ENCODE measurements around the gene PRKG1.
"Not testable (repeated sequence)": the region's sequence is repeated elsewhere in the genome, so short reads cannot be mapped to it uniquely, and the experiment has no call there.

Gene PRKG1

GRCh38 chr10:51542853-51543252, 468.6 kb downstream of the PRKG1 start:
- no peak for DNase-seq

- DNase-seq: no peak
Measured at GRCh38 chr10:51544933-51545332, 470.6 kb downstream of the PRKG1 start.

- no peak for DNase-seq
Measured at GRCh38 chr10:51547941-51548340, 473.7 kb downstream of the PRKG1 start.

GRCh38 chr10:51552879-51553278, 478.6 kb downstream of the PRKG1 start:
- no peak for DNase-seq

- DNase-seq: no peak
Measured at GRCh38 chr10:51564896-51565510, 490.7 kb downstream of the PRKG1 start.

GRCh38 chr10:51567271-51567670, 493.0 kb downstream of the PRKG1 start:
- DNase-seq: no peak

GRCh38 chr10:51569467-51569866, 495.2 kb downstream of the PRKG1 start:
- no peak for DNase-seq

- no peak for DNase-seq
Measured at GRCh38 chr10:51574248-51575048, 500.2 kb downstream of the PRKG1 start.

GRCh38 chr10:51581196-51581595, 506.9 kb downstream of the PRKG1 start:
- not testable (repeated sequence) for DNase-seq

- no peak for DNase-seq
Measured at GRCh38 chr10:51583976-51584375, 509.7 kb downstream of the PRKG1 start.

- no peak for DNase-seq
Measured at GRCh38 chr10:51585742-51586141, 511.5 kb downstream of the PRKG1 start.

GRCh38 chr10:51588984-51589383, 514.7 kb downstream of the PRKG1 start:
- DNase-seq: no peak

GRCh38 chr10:51590818-51591217, 516.5 kb downstream of the PRKG1 start:
- no peak for DNase-seq

- DNase-seq: no peak
Measured at GRCh38 chr10:51596695-51597094, 522.4 kb downstream of the PRKG1 start.

- no peak for DNase-seq
Measured at GRCh38 chr10:51599647-51600046, 525.4 kb downstream of the PRKG1 start.

GRCh38 chr10:51602326-51602725, 528.0 kb downstream of the PRKG1 start:
- no peak for DNase-seq

GRCh38 chr10:51604579-51604978, 530.3 kb downstream of the PRKG1 start:
- no peak for DNase-seq

- DNase-seq: no peak
Measured at GRCh38 chr10:51606825-51607462, 532.7 kb downstream of the PRKG1 start.

GRCh38 chr10:51607463-51607835, 533.2 kb downstream of the PRKG1 start:
- DNase-seq: no peak

- DNase-seq: no peak
Measured at GRCh38 chr10:51608211-51608610, 533.9 kb downstream of the PRKG1 start.

GRCh38 chr10:51615764-51616298, 541.5 kb downstream of the PRKG1 start:
- no peak for DNase-seq

GRCh38 chr10:51617576-51618235, 543.4 kb downstream of the PRKG1 start:
- no peak for DNase-seq

- DNase-seq: no peak
Measured at GRCh38 chr10:51619365-51619764, 545.1 kb downstream of the PRKG1 start.

Measured in NCI-H446 (cell line).